Measurements from ENCODE around the gene PCDH9. TPM values are rescaled to one million over a fixed set of nuclear protein-coding genes. Genes with fewer than 3 reads are reported as not detected.

PCDH9 gene
- polyA plus RNA-seq, 3 donors from 2014 or later = 0.56 to 0.77 TPM; not detected in 1

DNA sequence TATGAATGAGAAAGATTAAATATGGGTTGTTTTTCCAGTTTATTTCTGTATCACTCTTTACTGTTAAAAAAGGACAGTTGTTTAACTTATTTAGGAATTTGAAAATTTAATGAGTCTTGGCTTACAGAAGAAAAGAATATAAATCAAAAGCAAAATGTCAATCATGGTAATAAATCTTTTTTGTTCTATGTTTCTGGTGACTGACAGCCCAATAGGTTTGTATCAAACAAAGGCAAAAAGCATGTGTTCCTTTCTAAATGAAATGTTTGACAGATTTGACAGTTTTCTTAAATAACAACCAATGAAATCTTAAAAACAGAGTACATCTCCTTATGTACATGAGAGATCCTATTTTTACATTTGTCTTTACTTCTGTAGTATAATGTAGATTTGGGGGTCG lies 11.0 kb downstream of the PCDH9 start:
- H3K4me1 Mint-ChIP-seq = peaks cover under 1 to 5% of the 10 kb centered on the region in 2 donors
- no peak overlapping the region for H3K27ac Mint-ChIP-seq
- H3K4me3 Mint-ChIP-seq = no peak overlapping the region
- H3K9me3 Mint-ChIP-seq = no peaks in the 10 kb centered on the region
- no peaks in the 10 kb centered on the region for H3K36me3 Mint-ChIP-seq
- no peaks in the 10 kb centered on the region for H3K27me3 Mint-ChIP-seq (ENCODE audit: low read depth in 3 of 3)
- no peak for DNase-seq

DNA sequence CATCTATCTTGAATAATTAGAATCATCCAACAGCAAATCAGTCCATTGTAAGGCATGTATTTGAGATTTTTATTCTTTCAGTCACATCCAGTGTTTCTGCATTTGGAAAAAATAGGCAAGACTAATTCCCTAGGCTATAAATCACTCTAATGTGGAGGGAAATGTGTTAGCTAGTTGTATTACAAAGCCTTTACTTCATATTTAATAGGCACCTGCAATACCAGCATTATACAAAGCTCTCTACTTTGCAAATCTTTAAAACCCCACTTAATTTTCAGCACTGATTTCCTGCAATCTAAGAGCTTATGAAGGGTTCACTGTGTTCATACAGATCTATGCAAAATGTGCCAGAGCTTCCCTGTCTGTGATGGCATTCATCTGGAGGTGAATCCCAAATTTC lies 12.3 kb downstream of the PCDH9 start:
- H3K4me1 Mint-ChIP-seq = no peaks in the 10 kb centered on the region
- H3K36me3 Mint-ChIP-seq = no peaks in the 10 kb centered on the region
- no peak overlapping the region for H3K27ac Mint-ChIP-seq

DNA sequence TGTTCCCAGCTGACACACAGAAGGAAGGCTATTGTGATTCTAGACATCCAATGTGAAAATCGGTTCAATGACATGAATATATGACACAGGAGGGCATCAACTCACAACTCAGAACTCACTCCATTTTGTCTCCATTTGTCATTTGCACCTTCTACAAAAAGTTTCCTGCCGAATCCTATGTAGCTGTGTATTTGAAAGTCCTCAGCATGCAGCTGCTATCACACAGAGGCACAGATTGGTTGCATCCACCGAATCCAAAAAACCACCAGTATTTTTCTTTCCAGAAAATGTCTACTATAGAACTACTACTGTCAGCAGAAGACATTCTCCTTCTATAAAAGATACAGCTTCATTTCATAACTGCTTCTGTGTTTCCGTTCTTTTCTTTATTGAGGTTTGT lies 13.3 kb downstream of the PCDH9 start:
- no peaks in the 10 kb centered on the region for H3K27me3 Mint-ChIP-seq (ENCODE audit: low read depth in 3 of 3)
- H3K9me3 Mint-ChIP-seq = no peaks in the 10 kb centered on the region
- no peak for DNase-seq
- H3K4me1 Mint-ChIP-seq = no peaks in the 10 kb centered on the region
- H3K36me3 Mint-ChIP-seq = no peaks in the 10 kb centered on the region
- no peak overlapping the region for H3K4me3 Mint-ChIP-seq
- no peak overlapping the region for H3K27ac Mint-ChIP-seq

More for the DNA sequence above, 12.3 kb downstream of the PCDH9 start:
- DNase-seq = no peak
- H3K9me3 Mint-ChIP-seq = no peaks in the 10 kb centered on the region
- H3K4me3 Mint-ChIP-seq = no peak overlapping the region
- no peaks in the 10 kb centered on the region for H3K27me3 Mint-ChIP-seq (ENCODE audit: low read depth in 3 of 3)

DNA sequence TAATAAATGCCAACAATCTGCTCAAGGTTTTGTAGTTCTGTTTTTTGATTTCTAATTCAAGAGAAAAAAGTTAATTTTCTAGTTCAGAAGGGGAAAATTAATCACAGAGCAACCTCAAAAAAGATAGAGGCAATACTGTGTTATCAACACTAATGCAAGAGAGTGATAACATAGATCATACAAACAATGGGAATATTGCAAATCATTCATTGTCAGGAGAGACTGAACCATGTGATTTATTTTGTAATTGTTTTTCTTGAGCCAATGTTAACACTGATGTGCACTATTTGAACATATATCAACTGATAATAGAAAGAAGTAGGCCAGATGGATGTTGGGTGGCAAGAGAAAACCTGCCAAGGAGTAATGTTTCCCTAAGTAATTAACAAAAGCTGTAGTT lies 19.9 kb downstream of the PCDH9 start:
- H3K27ac Mint-ChIP-seq = no peak overlapping the region
- DNase-seq = no peak

DNA sequence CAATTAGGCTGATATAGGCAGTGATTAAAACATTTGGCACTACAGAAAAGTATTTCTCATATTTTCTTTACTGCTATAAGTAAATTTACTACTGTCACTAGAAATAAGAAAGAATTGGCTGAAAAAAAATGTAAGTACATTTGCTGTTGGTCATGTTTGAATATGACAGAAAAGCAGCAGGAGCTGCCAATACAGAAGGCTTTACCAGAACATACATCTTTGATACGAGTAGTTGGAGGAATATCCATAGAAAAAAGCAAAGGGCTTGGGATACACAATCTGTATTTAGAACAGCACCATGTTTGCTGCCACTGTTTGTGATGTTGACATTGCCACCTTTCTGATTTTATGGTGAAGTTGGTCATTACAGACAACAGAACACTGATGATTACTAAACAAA lies 21.6 kb downstream of the PCDH9 start:
- H3K4me1 Mint-ChIP-seq = no peaks in the 10 kb centered on the region
- no peak for DNase-seq
- no peaks in the 10 kb centered on the region for H3K36me3 Mint-ChIP-seq
- H3K27ac Mint-ChIP-seq = no peak overlapping the region
- no peak overlapping the region for H3K4me3 Mint-ChIP-seq
- no peaks in the 10 kb centered on the region for H3K27me3 Mint-ChIP-seq (ENCODE audit: low read depth in 3 of 3)
- H3K9me3 Mint-ChIP-seq = peaks cover 0 to 6% (median 0%) of the 10 kb centered on the region in 6 donors

More for the DNA sequence above, 19.9 kb downstream of the PCDH9 start:
- no peaks in the 10 kb centered on the region for H3K27me3 Mint-ChIP-seq (ENCODE audit: low read depth in 3 of 3)
- no peaks in the 10 kb centered on the region for H3K36me3 Mint-ChIP-seq
- no peak overlapping the region for H3K4me3 Mint-ChIP-seq
- H3K9me3 Mint-ChIP-seq = peaks cover 0 to 6% (median 0%) of the 10 kb centered on the region in 6 donors
- H3K4me1 Mint-ChIP-seq = no peaks in the 10 kb centered on the region

DNA sequence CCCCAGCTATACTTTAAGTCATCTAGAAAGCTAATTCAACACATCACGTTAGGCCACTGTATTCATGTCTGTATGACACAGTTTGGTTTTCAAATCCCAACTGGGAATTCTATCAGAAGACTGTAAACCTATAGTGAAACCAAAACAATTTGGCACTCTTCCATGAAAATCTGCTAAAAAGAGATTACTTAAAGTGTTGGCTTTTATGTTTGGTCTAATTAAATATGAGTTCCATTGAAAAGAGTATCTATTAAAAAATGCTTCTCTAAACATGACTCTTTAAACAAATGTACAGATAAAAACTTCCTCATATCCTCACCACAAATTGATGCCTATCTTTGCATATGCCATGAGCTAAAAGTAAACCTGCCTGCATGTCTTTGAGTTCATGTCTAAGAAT lies 25.4 kb downstream of the PCDH9 start:
- H3K36me3 Mint-ChIP-seq = no peaks in the 10 kb centered on the region
- H3K27ac Mint-ChIP-seq = no peak overlapping the region
- no peak for DNase-seq
- H3K4me1 Mint-ChIP-seq = no peaks in the 10 kb centered on the region
- peaks cover 0 to 6% (median 0%) of the 10 kb centered on the region in 6 donors for H3K9me3 Mint-ChIP-seq
- no peak overlapping the region for H3K4me3 Mint-ChIP-seq
- no peaks in the 10 kb centered on the region for H3K27me3 Mint-ChIP-seq (ENCODE audit: low read depth in 3 of 3)

DNA sequence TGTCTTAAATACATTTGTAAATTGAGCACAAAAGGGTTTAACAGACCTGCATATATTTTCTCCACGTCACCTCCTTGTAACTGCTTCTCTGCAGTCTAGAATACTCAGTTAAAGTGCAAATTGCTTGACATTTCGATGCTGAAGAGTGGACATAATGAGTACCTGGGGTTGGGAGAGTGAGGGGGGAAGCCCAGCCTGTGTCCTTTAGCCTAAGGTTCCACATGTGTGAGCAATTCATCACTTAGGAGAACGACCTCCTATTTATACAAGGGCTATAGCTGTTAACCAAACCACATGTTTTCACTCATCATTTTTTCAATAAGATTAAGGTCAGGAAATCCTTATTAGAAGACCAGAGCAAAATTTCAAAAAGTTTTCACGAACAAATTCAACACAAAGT lies 29.5 kb downstream of the PCDH9 start:
- H3K27me3 Mint-ChIP-seq (ENCODE audit: low read depth in 3 of 3) = no peaks in the 10 kb centered on the region
- no peak for DNase-seq
- H3K4me3 Mint-ChIP-seq = no peak overlapping the region
- no peaks in the 10 kb centered on the region for H3K9me3 Mint-ChIP-seq
- no peaks in the 10 kb centered on the region for H3K4me1 Mint-ChIP-seq
- H3K36me3 Mint-ChIP-seq = no peaks in the 10 kb centered on the region
- no peak overlapping the region for H3K27ac Mint-ChIP-seq

DNA sequence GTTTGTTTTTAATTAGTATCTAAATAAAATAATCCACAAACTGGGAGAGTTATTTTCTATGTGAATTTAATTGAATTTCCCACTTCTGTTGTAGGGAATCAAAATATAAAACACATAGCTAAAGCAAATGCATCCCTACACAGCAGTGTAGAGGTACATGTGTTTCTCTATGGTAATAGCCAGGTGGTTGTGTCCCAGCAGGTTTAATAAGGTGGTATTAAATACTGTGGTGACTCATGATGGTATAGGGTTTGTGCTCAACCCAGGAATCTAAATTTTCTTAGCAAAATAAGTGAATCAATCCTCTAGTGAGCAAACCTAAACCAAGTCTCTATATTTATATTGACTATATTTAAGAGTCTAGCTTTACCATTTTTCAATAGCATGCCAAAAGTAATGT lies 30.0 kb downstream of the PCDH9 start:
- H3K27me3 Mint-ChIP-seq (ENCODE audit: low read depth in 3 of 3) = no peaks in the 10 kb centered on the region
- no peak for DNase-seq
- no peaks in the 10 kb centered on the region for H3K9me3 Mint-ChIP-seq
- H3K36me3 Mint-ChIP-seq = no peaks in the 10 kb centered on the region
- H3K4me3 Mint-ChIP-seq = no peak overlapping the region
- no peak overlapping the region for H3K27ac Mint-ChIP-seq
- H3K4me1 Mint-ChIP-seq = no peaks in the 10 kb centered on the region

DNA sequence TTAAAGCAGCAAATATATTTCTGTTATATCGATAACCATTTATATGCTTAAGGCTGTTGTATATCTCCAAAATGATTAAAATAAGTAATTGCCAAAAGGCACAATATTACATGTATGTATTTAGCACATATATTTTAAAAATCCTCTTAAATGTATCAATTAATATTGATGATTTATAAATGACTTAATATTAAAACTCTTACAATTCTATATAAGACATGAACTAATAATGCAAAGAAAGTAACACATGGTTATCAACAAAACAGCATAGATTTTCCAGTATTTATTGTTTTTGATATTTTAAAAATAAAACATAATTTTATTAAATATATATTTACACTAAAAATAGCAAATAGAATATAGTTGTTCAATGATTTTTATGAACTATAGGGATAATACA lies 32.4 kb downstream of the PCDH9 start:
- Mint-ChIP-seq H3K27me3 (ENCODE audit: low read depth in 3 of 3) (no peaks in the 10 kb centered on the region), H3K27ac (no peak overlapping the region), H3K4me1 (no peaks in the 10 kb centered on the region), H3K4me3 (no peak overlapping the region), H3K36me3 (no peaks in the 10 kb centered on the region), H3K9me3 (peaks cover 0 to 3% (median 0%) of the 10 kb centered on the region in 6 donors)
- no peak for DNase-seq

DNA sequence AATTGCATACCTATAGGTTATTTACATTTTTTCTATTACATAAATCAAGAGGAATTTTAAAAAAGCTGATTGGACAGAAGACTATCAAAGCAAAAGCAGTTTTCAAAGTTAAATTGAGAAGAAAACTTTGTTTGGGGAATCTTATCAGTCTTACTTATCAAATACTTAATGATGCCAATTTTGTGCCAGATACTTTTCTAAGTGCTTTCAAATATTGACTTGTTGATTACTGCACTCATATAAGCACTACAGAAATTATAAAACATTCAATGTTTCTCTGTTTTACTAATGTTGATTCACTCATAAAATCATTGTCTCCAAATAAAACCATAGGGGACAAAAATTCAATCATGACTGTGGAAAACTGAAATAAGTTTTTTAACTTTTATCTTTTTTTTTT lies 36.2 kb downstream of the PCDH9 start:
- Mint-ChIP-seq H3K27ac (no peak overlapping the region), H3K9me3 (peaks cover 0 to 5% (median 2%) of the 10 kb centered on the region in 6 donors), H3K36me3 (no peaks in the 10 kb centered on the region), H3K27me3 (ENCODE audit: low read depth in 3 of 3) (no peaks in the 10 kb centered on the region), H3K4me3 (no peak overlapping the region), H3K4me1 (no peaks in the 10 kb centered on the region)
- DNase-seq = no peak

DNA sequence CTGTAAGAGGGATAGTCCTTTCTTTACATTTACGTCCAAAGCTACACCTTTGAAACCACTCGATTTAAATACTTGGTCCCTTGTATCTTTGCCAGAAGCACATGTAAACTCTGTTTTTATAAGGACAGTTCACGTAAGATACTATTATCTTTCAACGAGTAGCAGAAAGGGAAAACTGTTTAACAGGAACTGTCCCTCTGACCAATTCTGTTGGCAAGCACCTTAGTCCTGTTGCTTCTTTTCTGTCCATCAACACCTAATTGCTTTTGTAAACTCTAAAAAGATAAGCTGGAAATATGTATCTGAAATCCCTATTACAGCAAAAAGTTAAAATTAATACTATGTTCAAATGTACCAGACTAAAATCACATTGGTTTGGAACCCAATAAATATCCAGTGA lies 37.4 kb downstream of the PCDH9 start:
- no peaks in the 10 kb centered on the region for H3K36me3 Mint-ChIP-seq
- no peak for DNase-seq
- H3K9me3 Mint-ChIP-seq = peaks cover 0 to 5% (median 2%) of the 10 kb centered on the region in 6 donors
- H3K27ac Mint-ChIP-seq = no peak overlapping the region
- H3K4me1 Mint-ChIP-seq = no peaks in the 10 kb centered on the region
- H3K27me3 Mint-ChIP-seq (ENCODE audit: low read depth in 3 of 3) = no peaks in the 10 kb centered on the region
- no peak overlapping the region for H3K4me3 Mint-ChIP-seq

DNA sequence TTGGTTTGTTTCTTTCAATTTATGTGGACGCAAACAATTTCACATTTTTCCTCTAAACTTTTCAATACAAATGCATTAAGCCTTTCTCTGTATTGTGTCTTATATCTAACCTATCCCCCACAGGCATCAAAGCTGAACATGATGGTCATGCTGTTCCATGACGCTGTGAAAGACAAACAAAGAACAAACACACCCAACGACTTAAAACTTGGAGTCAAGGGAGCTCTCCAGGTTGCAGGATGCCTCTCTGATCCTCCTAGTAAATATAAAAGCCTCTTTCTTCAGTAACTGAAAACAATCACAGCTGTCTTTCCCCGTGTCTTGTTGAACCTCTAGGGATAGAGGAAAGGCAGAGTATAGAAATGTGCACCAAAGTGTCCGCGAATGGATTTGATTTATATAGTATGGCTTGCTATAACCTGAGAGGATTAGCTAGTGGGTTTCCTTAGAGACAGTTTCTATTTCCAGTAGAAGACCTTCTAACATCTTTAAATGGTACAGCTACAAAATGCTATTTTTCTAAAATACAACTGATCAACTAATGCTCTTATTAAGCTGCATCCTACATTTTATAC lies 43.1 kb downstream of the PCDH9 start:
- no peak overlapping the region for H3K27ac Mint-ChIP-seq
- no peak overlapping the region for H3K4me3 Mint-ChIP-seq
- H3K27me3 Mint-ChIP-seq (ENCODE audit: low read depth in 3 of 3) = peaks cover 0 to 2% (median 0%) of the 10 kb centered on the region in 3 donors

DNA sequence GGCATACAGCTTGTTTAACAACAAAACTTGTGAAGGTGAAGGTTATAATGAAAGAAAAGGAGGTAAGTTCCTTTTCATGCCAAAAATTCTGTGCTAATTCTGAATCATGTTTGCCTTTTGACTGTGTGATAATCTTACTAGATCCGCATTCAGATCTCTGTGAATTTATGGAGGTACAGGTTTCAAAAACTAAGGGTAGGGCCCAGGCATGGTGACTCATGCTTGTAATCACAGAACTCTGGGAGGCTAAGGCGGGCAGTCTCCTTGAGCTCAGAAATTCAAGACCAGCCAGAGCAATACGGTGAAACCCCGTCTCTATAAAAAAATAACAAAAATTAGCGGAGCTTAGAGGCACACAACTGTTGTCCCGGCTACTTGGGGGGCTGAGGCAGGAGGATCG lies 45.9 kb downstream of the PCDH9 start:
- DNase-seq = no peak
- Mint-ChIP-seq H3K27me3 (ENCODE audit: low read depth in 3 of 3) (peaks cover 0 to 2% (median 0%) of the 10 kb centered on the region in 3 donors), H3K36me3 (no peaks in the 10 kb centered on the region), H3K9me3 (peaks cover 0 to 18% (median 0%) of the 10 kb centered on the region in 6 donors), H3K4me1 (no peaks in the 10 kb centered on the region), H3K27ac (no peak overlapping the region), H3K4me3 (no peak overlapping the region)

More for the DNA sequence above, 43.1 kb downstream of the PCDH9 start:
- Mint-ChIP-seq H3K4me1 (no peaks in the 10 kb centered on the region), H3K36me3 (no peaks in the 10 kb centered on the region), H3K9me3 (peaks cover 0 to 16% (median 2%) of the 10 kb centered on the region in 6 donors)
- no peak for DNase-seq

DNA sequence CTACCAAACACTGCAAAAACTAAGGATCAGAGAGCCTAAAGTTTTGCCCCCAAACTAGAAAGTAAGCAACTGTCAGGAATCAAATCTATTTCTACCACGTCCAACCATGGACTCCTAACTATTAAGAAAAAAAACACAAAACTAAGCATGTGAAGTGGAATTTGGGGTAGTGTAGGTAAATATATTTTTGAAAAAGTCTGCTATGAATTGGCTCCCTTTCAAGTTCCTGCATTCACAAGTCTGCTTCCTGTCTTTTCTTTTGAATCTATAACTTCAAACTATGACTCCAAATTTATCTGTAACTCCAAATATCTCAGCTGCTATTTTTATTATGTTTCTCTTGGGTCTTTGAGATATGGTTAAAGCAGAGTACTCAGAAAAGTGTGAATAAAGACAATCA lies 47.0 kb downstream of the PCDH9 start:
- DNase-seq = no peak
- no peak overlapping the region for H3K4me3 Mint-ChIP-seq
- H3K9me3 Mint-ChIP-seq = peaks cover 0 to 20% (median 0%) of the 10 kb centered on the region in 6 donors
- no peaks in the 10 kb centered on the region for H3K36me3 Mint-ChIP-seq
- H3K27me3 Mint-ChIP-seq (ENCODE audit: low read depth in 3 of 3) = peaks cover 0 to 2% (median 0%) of the 10 kb centered on the region in 3 donors
- H3K4me1 Mint-ChIP-seq = no peaks in the 10 kb centered on the region
- no peak overlapping the region for H3K27ac Mint-ChIP-seq

DNA sequence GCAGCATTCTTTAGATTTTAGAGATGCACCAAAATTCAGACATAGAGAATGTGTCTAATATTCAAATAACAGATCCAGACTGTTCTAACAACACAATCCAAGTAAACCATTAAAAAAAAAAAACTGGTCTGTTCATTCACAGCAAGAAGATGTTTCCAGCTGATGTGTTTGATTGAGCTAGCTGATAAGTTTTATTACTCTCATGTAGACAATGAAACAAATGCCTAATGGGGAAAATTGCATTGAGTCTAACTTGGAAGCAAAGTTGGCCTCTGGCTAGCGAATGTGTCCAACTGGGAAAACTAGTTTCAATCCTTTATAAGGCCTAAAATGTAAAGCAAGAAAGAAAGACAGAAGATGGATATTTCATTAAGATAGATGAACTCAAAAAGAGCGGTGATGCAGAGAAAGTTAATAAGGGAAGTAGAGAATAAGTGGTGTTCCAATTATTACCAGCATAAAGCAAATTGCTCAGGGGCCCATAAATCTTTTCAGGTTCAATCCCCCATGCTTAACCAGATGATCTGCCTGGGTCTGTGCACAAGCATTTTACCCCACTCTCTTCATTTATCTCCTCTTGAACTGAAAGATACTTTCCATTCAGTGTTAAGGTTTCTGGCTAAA lies 54.2 kb downstream of the PCDH9 start:
- H3K36me3 Mint-ChIP-seq = no peaks in the 10 kb centered on the region
- H3K27ac Mint-ChIP-seq = no peak overlapping the region
- DNase-seq = no peak
- H3K27me3 Mint-ChIP-seq (ENCODE audit: low read depth in 3 of 3) = no peaks in the 10 kb centered on the region
- no peaks in the 10 kb centered on the region for H3K4me1 Mint-ChIP-seq
- peaks cover 0 to 25% (median 4%) of the 10 kb centered on the region in 6 donors for H3K9me3 Mint-ChIP-seq
- no peak overlapping the region for H3K4me3 Mint-ChIP-seq
